IMR-90 (cell line): ENCODE results near the gene IQGAP2. TPM values are rescaled to one million over a fixed set of nuclear protein-coding genes. Genes with fewer than 3 reads are reported as not detected.

Source experiments
- ATAC-seq: fragments of 200-7000 bp; cut with Tn5 transposase; 2 replicates; pipeline ENCODE4 v1.9.1; 2020; ENCODE audit warnings: low read depth, mild to moderate bottlenecking, moderate library complexity
- BruUV-seq: library from RNA; stranded (reverse); fragments of 400-500 nt; replicated peaks from 2 replicates; lab custom pipeline; 2021; lab: Mats Ljungman, UMichigan
- CTCF ChIA-PET: fragments of 300-600 bp; formaldehyde crosslinking; extraction: SDS; loops from one replicate; lab custom pipeline; 2021; ENCODE audit warnings: antibody characterized with exemption; lab: Yijun Ruan, JAX
- POLR2A ChIA-PET: fragments of 300-600 bp; sonication (Branson Sonifier 250); formaldehyde crosslinking; loops from one replicate; lab custom pipeline; 2022; ENCODE audit warnings: antibody characterized with exemption; ENCODE audit not compliant: unreplicated experiment; lab: Charles Lee
- DNase-seq: peaks from one replicate; pipeline ENCODE4 v3.0.0; 2013
- H2AFZ ChIP-seq: replicated peaks from 2 replicates; pipeline ENCODE3; 2013; ENCODE audit warnings: low read length, mild to moderate bottlenecking; ENCODE audit not compliant: poor library complexity
- H2AK5ac ChIP-seq: 2 replicates; pipeline ENCODE4 v1.6.1; 2013; ENCODE audit warnings: low read depth, low read length, inconsistent platforms
- H2AK9ac ChIP-seq: replicated peaks from 2 replicates; pipeline ENCODE3; 2013; ENCODE audit warnings: mild to moderate bottlenecking, low read depth, low read length, moderate library complexity; ENCODE audit not compliant: poor library complexity
- H2BK120ac ChIP-seq: 2 replicates; pipeline ENCODE4 v1.6.1; 2013; ENCODE audit warnings: low read depth, low read length, inconsistent platforms
- H2BK15ac ChIP-seq: 3 replicates; pipeline ENCODE4 v1.6.1; 2013; ENCODE audit warnings: low read depth, low read length, inconsistent platforms
- H2BK20ac ChIP-seq: 2 replicates; pipeline ENCODE4 v1.6.1; 2013; ENCODE audit warnings: low read depth, mild to moderate bottlenecking, inconsistent platforms, low read length, moderate library complexity
- H2BK5ac ChIP-seq: 2 replicates; pipeline ENCODE4 v1.6.1; 2013; ENCODE audit warnings: mild to moderate bottlenecking, low read depth, low read length, inconsistent platforms; ENCODE audit not compliant: poor library complexity, severe bottlenecking
- H3K14ac ChIP-seq: replicated peaks from 2 replicates; pipeline ENCODE4 v1.6.1; 2013; ENCODE audit warnings: low read depth, low read length, inconsistent platforms
- H3K18ac ChIP-seq: 2 replicates; pipeline ENCODE4 v1.6.1; 2013; ENCODE audit warnings: low read depth, low read length, control low read depth
- H3K23ac ChIP-seq: 2 replicates; pipeline ENCODE4 v1.6.1; 2013; ENCODE audit warnings: low read depth, low read length, inconsistent platforms
- H3K27ac ChIP-seq: 2 replicates; pipeline ENCODE4 v1.5.1; 2013; ENCODE audit warnings: mild to moderate bottlenecking, control low read depth, low read length; ENCODE audit not compliant: insufficient read depth
- H3K27me3 ChIP-seq: 2 replicates; pipeline ENCODE4 v1.6.1; 2013; ENCODE audit warnings: low read length; ENCODE audit not compliant: control insufficient read depth, insufficient read depth
- H3K36me3 ChIP-seq: 2 replicates; pipeline ENCODE4 v1.6.1; 2013; ENCODE audit warnings: low read length, mixed read lengths; ENCODE audit not compliant: control insufficient read depth, insufficient read depth
- H3K4ac ChIP-seq: 2 replicates; pipeline ENCODE4 v1.6.1; 2013; ENCODE audit warnings: low read depth, low read length, inconsistent platforms
- H3K4me1 ChIP-seq: 2 replicates; pipeline ENCODE4 v1.6.1; 2013; ENCODE audit warnings: low read length, mixed read lengths; ENCODE audit not compliant: control insufficient read depth, insufficient read depth
- H3K4me2 ChIP-seq: 2 replicates; pipeline ENCODE4 v1.6.1; 2013; ENCODE audit warnings: low read depth, mild to moderate bottlenecking, control low read depth, low read length, moderate library complexity
- H3K4me3 ChIP-seq: 2 replicates; pipeline ENCODE4 v1.5.1; 2013; ENCODE audit warnings: low read depth, mild to moderate bottlenecking, control low read depth, low read length, moderate library complexity; ENCODE audit not compliant: insufficient read depth
- H3K56ac ChIP-seq: 2 replicates; pipeline ENCODE4 v1.6.1; 2013; ENCODE audit warnings: low read length, inconsistent platforms; ENCODE audit not compliant: insufficient read depth; ENCODE audit errors: extremely low read depth
- H3K79me1 ChIP-seq, 2 experiments: 2 replicates each; pipeline ENCODE4 v1.6.1; 2013; ENCODE audit warnings: low read length in 2 of 2, inconsistent platforms in 1 of 2, low read depth in 1 of 2
- H3K9ac ChIP-seq: 2 replicates; pipeline ENCODE4 v1.6.1; 2013; ENCODE audit warnings: low read depth, low read length, control low read depth
- H3K9me1 ChIP-seq: 2 replicates; pipeline ENCODE4 v1.6.1; 2013; ENCODE audit warnings: low read length, inconsistent platforms; ENCODE audit not compliant: insufficient read depth
- H3K9me3 ChIP-seq: 2 replicates; pipeline ENCODE4 v1.6.1; 2013; ENCODE audit warnings: low read length; ENCODE audit not compliant: control insufficient read depth, insufficient read depth
- H4K20me1 ChIP-seq: 2 replicates; pipeline ENCODE4 v1.6.1; 2013; ENCODE audit warnings: low read length, inconsistent platforms; ENCODE audit not compliant: insufficient read depth
- H4K5ac ChIP-seq: 2 replicates; pipeline ENCODE4 v1.6.1; 2013; ENCODE audit warnings: mild to moderate bottlenecking, low read depth, low read length, control low read depth
- H4K8ac ChIP-seq, 2 experiments: 2 replicates each; pipeline ENCODE4 v1.6.1; 2013; ENCODE audit warnings: low read depth in 2 of 2, low read length in 2 of 2, control low read depth in 1 of 2, inconsistent platforms in 1 of 2
- H4K91ac ChIP-seq: 2 replicates; pipeline ENCODE4 v1.6.1; 2013; ENCODE audit warnings: low read depth, low read length, inconsistent platforms; ENCODE audit not compliant: insufficient read depth
- CHD1 ChIP-seq: IDR thresholded peaks from 2 replicates; pipeline ENCODE4 v1.6.1; 2012; ENCODE audit warnings: low read depth, low read length, improper control_type of control experiment
- ELK1 ChIP-seq: fragments of 150-350 bp; IDR thresholded peaks from 2 replicates; pipeline ENCODE4 v1.6.1; 2016; ENCODE audit warnings: low read depth, mild to moderate bottlenecking, low read length, moderate library complexity, borderline replicate concordance
- FOS ChIP-seq: fragments of 150-350 bp; IDR thresholded peaks from 2 replicates; pipeline ENCODE4 v1.6.1; 2016; ENCODE audit warnings: low read depth, low read length
- MAFK ChIP-seq: IDR thresholded peaks from 2 replicates; pipeline ENCODE4 v1.6.1; 2012; ENCODE audit warnings: low read depth, low read length, improper control_type of control experiment
- MAZ ChIP-seq: IDR thresholded peaks from 2 replicates; pipeline ENCODE4 v1.6.1; 2012; ENCODE audit warnings: low read depth, mild to moderate bottlenecking, low read length, improper control_type of control experiment, moderate library complexity, borderline replicate concordance
- MXI1 ChIP-seq: IDR thresholded peaks from 2 replicates; pipeline ENCODE4 v1.6.1; 2012; ENCODE audit warnings: low read depth, mild to moderate bottlenecking, low read length, moderate library complexity, borderline replicate concordance
- POLR2A ChIP-seq: IDR thresholded peaks from 2 replicates; pipeline ENCODE4 v1.6.1; 2012; ENCODE audit warnings: mild to moderate bottlenecking, low read depth, low read length
- RAD21 ChIP-seq: IDR thresholded peaks from 2 replicates; pipeline ENCODE4 v1.6.1; 2012; ENCODE audit warnings: low read length, improper control_type of control experiment
- RCOR1 ChIP-seq: IDR thresholded peaks from 2 replicates; pipeline ENCODE4 v1.6.1; 2012; ENCODE audit warnings: mild to moderate bottlenecking, low read length, improper control_type of control experiment; ENCODE audit not compliant: insufficient replicate concordance
- RFX5 ChIP-seq: IDR thresholded peaks from 2 replicates; pipeline ENCODE4 v1.8.0; 2012; ENCODE audit warnings: low read depth, mild to moderate bottlenecking, low read length, moderate library complexity
- USF2 ChIP-seq: fragments of 150-350 bp; IDR thresholded peaks from 2 replicates; pipeline ENCODE4 v1.6.1; 2017; ENCODE audit warnings: mild to moderate bottlenecking, antibody characterized with exemption, low read length, low read depth
- WGBS, 2 experiments: methylation state at CpG; one replicate each; pipeline versions ENCODE4 v1.1.5 to v1.1.7; 2013; ENCODE audit warnings: missing lambda C conversion rate in 2 of 2; ENCODE audit not compliant: insufficient read length in 1 of 2; ENCODE audit errors: extremely low coverage in 2 of 2; 5-methylcytosine and 5-hydroxymethylcytosine counted together
- dilution Hi-C: fragments of 300-500 bp; cut with HindIII; formaldehyde crosslinking; loops from one replicate; pipeline ENCODE4 v1.14.3; 2018; ENCODE audit warnings: low sequenced_read_pairs; ENCODE audit not compliant: unreplicated experiment
- in situ Hi-C: fragments of 300-500 bp; cut with MboI; formaldehyde crosslinking; loops from 3 replicates; pipeline ENCODE4 v1.14.3; 2019; ENCODE audit warnings: low sequenced_read_pairs, inconsistent platforms, mixed read lengths
- intact Hi-C: fragments of 100-400 bp; cut with micrococcal nuclease; formaldehyde crosslinking; loops from 2 replicates; pipeline ENCODE4 v1.10.0; 2022
- polyA plus RNA-seq, 3 experiments: library from polyadenylated mRNA; depleted of rRNA; stranded (reverse); fragments of >200 nt; gene quantifications; 2 replicates each; pipeline ENCODE4 v1.2.3, GENCODE V29; 2012; ENCODE audit warnings: low replicate concordance in 1 of 3
- total RNA-seq: library from RNA; depleted of rRNA; stranded (reverse); fragments of >200 nt; gene quantifications from 2 replicates; pipeline ENCODE4 v1.2.3, GENCODE V29; 2012
- TF ChIP-seq, protein P1 (sequence below): conservative IDR thresholded peaks from 2 replicates; pipeline ENCODE4 v1.5.1; 2012; ENCODE audit warnings: mild to moderate bottlenecking, low read depth, low read length, improper control_type of control experiment

The IQGAP2 gene
- total and polyA plus RNA-seq, 2 of the 4 experiments (the other 2 are of a cell fraction) = 0.21 to 0.36 TPM

- WGBS, 2 experiments = no CpG with 5 or more reads among the region's 6 CpGs
- no peak overlapping the region for H3K18ac ChIP-seq
- CTCF ChIA-PET = no interaction called here
Measured at GRCh38 chr5:76441101-76441500, 38.0 kb downstream of the IQGAP2 start.

More at GRCh38 chr5:76441101-76441500, 38.0 kb downstream of the IQGAP2 start:
- H3K23ac ChIP-seq = no peak overlapping the region
- H3K14ac ChIP-seq = no peak overlapping the region
- no peaks in the 10 kb centered on the region for H3K79me1 ChIP-seq
- no peak overlapping the region for H2AK9ac ChIP-seq
- no peak overlapping the region for H3K27ac ChIP-seq
- no peak overlapping the region for H3K9ac ChIP-seq
- H2BK120ac ChIP-seq = no peak overlapping the region
- no peak overlapping the region for H3K4me3 ChIP-seq
- H3K27me3 ChIP-seq = no peaks in the 10 kb centered on the region
- TF ChIP-seq MXI1 (no peak), CHD1 (no peak), ELK1 (no peak), USF2 (no peak), FOS (no peak), RAD21 (no peak), RCOR1 (no peak), RFX5 (no peak), POLR2A (no peak), MAFK (no peak), MAZ (no peak)
- TF ChIP-seq, protein P1, sequence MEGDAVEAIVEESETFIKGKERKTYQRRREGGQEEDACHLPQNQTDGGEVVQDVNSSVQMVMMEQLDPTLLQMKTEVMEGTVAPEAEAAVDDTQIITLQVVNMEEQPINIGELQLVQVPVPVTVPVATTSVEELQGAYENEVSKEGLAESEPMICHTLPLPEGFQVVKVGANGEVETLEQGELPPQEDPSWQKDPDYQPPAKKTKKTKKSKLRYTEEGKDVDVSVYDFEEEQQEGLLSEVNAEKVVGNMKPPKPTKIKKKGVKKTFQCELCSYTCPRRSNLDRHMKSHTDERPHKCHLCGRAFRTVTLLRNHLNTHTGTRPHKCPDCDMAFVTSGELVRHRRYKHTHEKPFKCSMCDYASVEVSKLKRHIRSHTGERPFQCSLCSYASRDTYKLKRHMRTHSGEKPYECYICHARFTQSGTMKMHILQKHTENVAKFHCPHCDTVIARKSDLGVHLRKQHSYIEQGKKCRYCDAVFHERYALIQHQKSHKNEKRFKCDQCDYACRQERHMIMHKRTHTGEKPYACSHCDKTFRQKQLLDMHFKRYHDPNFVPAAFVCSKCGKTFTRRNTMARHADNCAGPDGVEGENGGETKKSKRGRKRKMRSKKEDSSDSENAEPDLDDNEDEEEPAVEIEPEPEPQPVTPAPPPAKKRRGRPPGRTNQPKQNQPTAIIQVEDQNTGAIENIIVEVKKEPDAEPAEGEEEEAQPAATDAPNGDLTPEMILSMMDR = no peak
- POLR2A ChIA-PET = no interaction called here
- no peaks in the 10 kb centered on the region for H3K9me1 ChIP-seq
- no TSS peak for BruUV-seq
- ATAC-seq (no peak), DNase-seq (no peak)
- no peaks in the 10 kb centered on the region for H3K9me3 ChIP-seq
- no peak overlapping the region for H3K4ac ChIP-seq
- no peak overlapping the region for H3K56ac ChIP-seq
- in situ Hi-C loops = no loop called here
- H2BK15ac ChIP-seq = no peak overlapping the region
- H2AK5ac ChIP-seq = no peak overlapping the region
- H4K5ac ChIP-seq = no peak overlapping the region
- H2BK5ac ChIP-seq = no peak overlapping the region
- intact Hi-C loops = no loop called here
- no peaks in the 10 kb centered on the region for H4K20me1 ChIP-seq
- H3K4me1 ChIP-seq = no peaks in the 10 kb centered on the region
- no peak overlapping the region for H3K4me2 ChIP-seq
- H2BK20ac ChIP-seq = no peak overlapping the region
- H4K91ac ChIP-seq = no peak overlapping the region
- dilution Hi-C loops = no loop called here
- no peak overlapping the region for H2AFZ ChIP-seq
- no peak overlapping the region for H4K8ac ChIP-seq
- H3K36me3 ChIP-seq = no peaks in the 10 kb centered on the region
